PFSK-1 (cell line): ENCODE results near the gene CNDP2.

Experiments used
- FOXP2 ChIP-seq: optimal IDR thresholded peaks from 2 replicates; pipeline ENCODE3; 2011; ENCODE audit warnings: borderline replicate concordance, control low read depth, inconsistent platforms; ENCODE audit not compliant: insufficient read depth; ENCODE audit errors: extremely low read length, extremely low read depth
- POLR2AphosphoS5 ChIP-seq: IDR thresholded peaks from 2 replicates; pipeline ENCODE4 v1.6.1; 2012; ENCODE audit warnings: low read depth, mild to moderate bottlenecking, control low read depth, low read length, moderate library complexity
- REST ChIP-seq, 2 experiments: IDR thresholded peaks; 2 replicates each; pipeline versions ENCODE4 v1.6.1 to v1.8.0; 2011 to 2012; ENCODE audit warnings: low read depth in 2 of 2, low read length in 2 of 2, control low read depth in 1 of 2, inconsistent platforms in 1 of 2, mild to moderate bottlenecking in 1 of 2, moderate library complexity in 1 of 2; ENCODE audit not compliant: insufficient read depth in 1 of 2
- SIN3A ChIP-seq: IDR thresholded peaks from 2 replicates; pipeline ENCODE4 v1.6.1; 2012; ENCODE audit warnings: mild to moderate bottlenecking, low read length, moderate library complexity, borderline replicate concordance; ENCODE audit not compliant: insufficient read depth
- TAF1 ChIP-seq: IDR thresholded peaks from 2 replicates; pipeline ENCODE4 v1.6.1; 2012; ENCODE audit warnings: low read length, control low read depth, borderline replicate concordance; ENCODE audit not compliant: insufficient read depth

The CNDP2 gene

GRCh38 chr18:74532511-74533025 is 36.4 kb downstream of the CNDP2 start:
- no peak for TF ChIP-seq FOXP2
- TF ChIP-seq POLR2AphosphoS5: no peak
- TF ChIP-seq TAF1: no peak
- TF ChIP-seq REST (IDR thresholded peaks at IDR 0.05; ENCODE audit: insufficient read depth in 1 of 2, low read depth in 2 of 2, low read length in 2 of 2): no peak
- TF ChIP-seq SIN3A: no peak

- TF ChIP-seq REST (IDR thresholded peaks at IDR 0.05; ENCODE audit: insufficient read depth in 1 of 2, low read depth in 2 of 2, low read length in 2 of 2): no peak
Measured at GRCh38 chr18:74533666-74534065, 37.5 kb downstream of the CNDP2 start.

GRCh38 chr18:74534150-74534969 is 38.2 kb downstream of the CNDP2 start, which contains the start of gene CNDP1:
Gene CNDP1, plus strand, starts transcription at chr18:74534500. Its CDS starts 168 bp downstream, at chr18:74534668.
- TF ChIP-seq TAF1 (no peak), POLR2AphosphoS5 (no peak), FOXP2 (no peak), REST (IDR thresholded peaks at IDR 0.05; ENCODE audit: insufficient read depth in 1 of 2, low read depth in 2 of 2, low read length in 2 of 2) (no peak), SIN3A (no peak)

- TF ChIP-seq SIN3A (no peak), FOXP2 (no peak), POLR2AphosphoS5 (no peak), REST (IDR thresholded peaks at IDR 0.05; ENCODE audit: insufficient read depth in 1 of 2, low read depth in 2 of 2, low read length in 2 of 2) (no peak), TAF1 (no peak)
Measured at GRCh38 chr18:74534981-74535649, 39.0 kb downstream of the CNDP2 start.
